CD14-positive monocyte (primary cell): ENCODE data around the gene RBMS3. TPM values are rescaled to one million over a fixed set of nuclear protein-coding genes. Genes with fewer than 3 reads are reported as not detected.
"Not testable (repeated sequence)": the region's sequence is repeated elsewhere in the genome, so short reads cannot be mapped to it uniquely, and the experiment has no call there.

ENCODE experiments used
- DNase-seq, 3 donors: peaks; one replicate each; pipeline ENCODE4 v3.0.0-alpha.2; 2011 to 2022
- H2AFZ ChIP-seq: 2 replicates; pipeline ENCODE4 v1.6.0; 2012; ENCODE audit warnings: mild to moderate bottlenecking, low read depth, low read length, inconsistent platforms; ENCODE audit not compliant: insufficient read depth, poor library complexity, severe bottlenecking
- H3K27ac ChIP-seq, 2 donors: 1 replicate in 1 of 2; 2 replicates in 1 of 2; pipeline ENCODE4 v1.5.1; 2012 to 2013; ENCODE audit warnings: low read length in 2 of 2, control low read depth in 1 of 2, inconsistent platforms in 1 of 2, low read depth in 1 of 2, mild to moderate bottlenecking in 1 of 2
- H3K27me3 ChIP-seq, 2 donors: one replicate each; pipeline versions ENCODE4 v1.6.0 to v1.6.1; 2011 to 2013; ENCODE audit warnings: low read length in 2 of 2; ENCODE audit not compliant: control insufficient read depth in 2 of 2, insufficient read depth in 2 of 2
- H3K36me3 ChIP-seq, 2 donors: replicated peaks in 1 of 2; 1 replicate in 1 of 2; 2 replicates in 1 of 2; pipeline versions ENCODE4 v1.5.1 to v1.6.1; 2012 to 2013; ENCODE audit warnings: low read length in 2 of 2, control low read depth in 1 of 2, inconsistent platforms in 1 of 2, mild to moderate bottlenecking in 1 of 2; ENCODE audit not compliant: insufficient read depth in 2 of 2, control insufficient read depth in 1 of 2
- H3K4me1 ChIP-seq, 2 donors: 1 replicate in 1 of 2; 2 replicates in 1 of 2; pipeline versions ENCODE4 v1.5.1 to v1.6.1; 2012 to 2013; ENCODE audit warnings: low read length in 2 of 2, control low read depth in 1 of 2, inconsistent platforms in 1 of 2, mild to moderate bottlenecking in 1 of 2, moderate library complexity in 1 of 2; ENCODE audit not compliant: insufficient read depth in 2 of 2, control insufficient read depth in 1 of 2
- H3K4me2 ChIP-seq: replicated peaks from 2 replicates; pipeline ENCODE3; 2012; ENCODE audit warnings: low read length, moderate library complexity, mild to moderate bottlenecking; ENCODE audit not compliant: poor library complexity, severe bottlenecking; ENCODE audit errors: extremely low read depth
- H3K4me3 ChIP-seq, 3 experiments: fragments of 200-600 bp in 1 of 3; sonication (generic) in 1 of 3; replicated peaks in 1 of 3; 1 replicate in 2 of 3; 2 replicates in 1 of 3; pipeline ENCODE4 v1.5.1; 2011 to 2013; ENCODE audit warnings: low read length in 3 of 3, mild to moderate bottlenecking in 3 of 3, control low read depth in 2 of 3, low read depth in 2 of 3, inconsistent platforms in 1 of 3, moderate library complexity in 1 of 3
- H3K79me2 ChIP-seq: 2 replicates; pipeline ENCODE4 v1.6.0; 2012; ENCODE audit warnings: mild to moderate bottlenecking, control low read depth, inconsistent platforms, low read length, moderate library complexity; ENCODE audit not compliant: insufficient read depth
- H3K9ac ChIP-seq: 2 replicates; pipeline ENCODE4 v1.6.0; 2017; ENCODE audit warnings: low read length, mild to moderate bottlenecking; ENCODE audit not compliant: insufficient read depth, poor library complexity, severe bottlenecking
- H3K9me3 ChIP-seq, 2 donors: replicated peaks in 1 of 2; 1 replicate in 1 of 2; 2 replicates in 1 of 2; pipeline versions ENCODE4 v1.5.1 to v1.6.1; 2012 to 2013; ENCODE audit warnings: low read length in 2 of 2, control low read depth in 1 of 2; ENCODE audit not compliant: control insufficient read depth in 1 of 2, insufficient read depth in 1 of 2
- H4K20me1 ChIP-seq: 2 replicates; pipeline ENCODE4 v1.6.0; 2012; ENCODE audit warnings: mild to moderate bottlenecking, low read length, control low read depth, moderate library complexity; ENCODE audit not compliant: insufficient read depth
- H3K27ac Mint-ChIP-seq, 7 donors: one replicate each; pipeline ENCODE4 v1.8.0; 2020; ENCODE audit warnings: mild to moderate bottlenecking in 7 of 7, mixed read lengths in 7 of 7, moderate library complexity in 6 of 7, inconsistent platforms in 2 of 7
- H3K27me3 Mint-ChIP-seq, 3 donors: one replicate each; pipeline ENCODE4 v1.8.0; 2021 to 2022; ENCODE audit warnings: low read depth in 3 of 3, mild to moderate bottlenecking in 3 of 3, mixed read lengths in 3 of 3, moderate library complexity in 3 of 3, inconsistent platforms in 1 of 3
- H3K36me3 Mint-ChIP-seq, 2 donors: one replicate each; pipeline ENCODE4 v1.8.0; 2020; ENCODE audit warnings: mixed read lengths in 2 of 2, inconsistent platforms in 1 of 2, mild to moderate bottlenecking in 1 of 2
- H3K4me1 Mint-ChIP-seq: one replicate; pipeline ENCODE4 v1.8.0; 2020; ENCODE audit warnings: mild to moderate bottlenecking, mixed read lengths
- H3K4me3 Mint-ChIP-seq, 2 donors: one replicate each; pipeline ENCODE4 v1.8.0; 2020; ENCODE audit warnings: mild to moderate bottlenecking in 2 of 2, mixed read lengths in 2 of 2, moderate library complexity in 1 of 2
- H3K9me3 Mint-ChIP-seq, 7 donors: one replicate each; pipeline ENCODE4 v1.8.0; 2020 to 2022; ENCODE audit warnings: mixed read lengths in 7 of 7, mild to moderate bottlenecking in 6 of 7, moderate library complexity in 6 of 7, inconsistent platforms in 2 of 7
- CTCF ChIP-seq: fragments of 200-600 bp; IDR thresholded peaks from one replicate; pipeline ENCODE4 v1.8.0; 2022; ENCODE audit warnings: antibody characterized with exemption, mild to moderate bottlenecking
- WGBS: methylation state at CpG from one replicate; pipeline ENCODE4 v1.1.5; 2013; ENCODE audit warnings: missing lambda C conversion rate; ENCODE audit not compliant: insufficient coverage; 5-methylcytosine and 5-hydroxymethylcytosine counted together
- intact Hi-C, 2 donors: fragments of 100-400 bp; cut with micrococcal nuclease; formaldehyde crosslinking; loops; one replicate each; pipeline versions ENCODE4 v1.15.0 to v1.15.1; 2023
- polyA plus RNA-seq, 3 donors: library from polyadenylated mRNA; depleted of rRNA in 1 of 3; unstranded in 2 of 3; stranded (reverse) in 1 of 3; fragments of 300-500 nt in 2 of 3; fragments of >200 nt in 1 of 3; fragmentation: Illumina TruSeq in 2 of 3; gene quantifications; 1 replicate in 2 of 3; 2 replicates in 1 of 3; pipeline ENCODE4 v1.2.3, GENCODE V29; 2012 to 2021

The RBMS3 gene
- polyA plus RNA-seq, 3 donors = not detected

- Histone ChIP-seq H2AFZ (no peak overlapping the region), H3K4me1 (no peaks in the 10 kb centered on the region), H4K20me1 (no peaks in the 10 kb centered on the region), H3K27me3 (no peaks in the 10 kb centered on the region), H3K79me2 (no peaks in the 10 kb centered on the region), H3K36me3 (no peaks in the 10 kb centered on the region), H3K9me3 (no peaks in the 10 kb centered on the region), H3K27ac (no peak overlapping the region), H3K4me2 (no peak overlapping the region), H3K4me3 (no peak overlapping the region), H3K9ac (no peak overlapping the region)
- Mint-ChIP-seq H3K36me3 (no peaks in the 10 kb centered on the region), H3K4me3 (no peak overlapping the region), H3K27ac (no peak overlapping the region), H3K4me1 (no peaks in the 10 kb centered on the region), H3K27me3 (peaks cover 0 to 2% (median 0%) of the 10 kb centered on the region in 3 donors), H3K9me3 (peaks cover 0 to 2% (median 0%) of the 10 kb centered on the region in 7 donors)
- intact Hi-C loops = no loop called here
- DNase-seq = no peak
- TF ChIP-seq CTCF = no peak
Measured at GRCh38 chr3:29804044-29804443, 523.2 kb downstream of the RBMS3 start.

GRCh38 chr3:29805757-29806156 is 524.9 kb downstream of the RBMS3 start:
- H3K27ac Mint-ChIP-seq = no peak overlapping the region
- peaks cover 0 to 1% (median 0%) of the 10 kb centered on the region in 3 donors for H3K27me3 Mint-ChIP-seq
- H3K27ac ChIP-seq = no peak overlapping the region
- no peak for DNase-seq
- no peak for TF ChIP-seq CTCF
- H3K36me3 ChIP-seq = no peaks in the 10 kb centered on the region
- intact Hi-C loops = no loop called here
- H3K4me3 ChIP-seq = no peak overlapping the region
- no peaks in the 10 kb centered on the region for H4K20me1 ChIP-seq
- no peaks in the 10 kb centered on the region for H3K36me3 Mint-ChIP-seq
- H3K9me3 ChIP-seq = no peaks in the 10 kb centered on the region
- H3K4me2 ChIP-seq = no peak overlapping the region
- no peaks in the 10 kb centered on the region for H3K27me3 ChIP-seq
- no peaks in the 10 kb centered on the region for H3K4me1 ChIP-seq
- H3K9ac ChIP-seq = no peak overlapping the region
- no peaks in the 10 kb centered on the region for H3K79me2 ChIP-seq
- no peak overlapping the region for H3K4me3 Mint-ChIP-seq
- H3K9me3 Mint-ChIP-seq = peaks cover 0 to under 1% (median 0%) of the 10 kb centered on the region in 7 donors
- H2AFZ ChIP-seq = no peak overlapping the region
- H3K4me1 Mint-ChIP-seq = no peaks in the 10 kb centered on the region
- WGBS = no CpG with 5 or more reads among the region's 1 CpG

- not testable (repeated sequence) for H3K4me3 Mint-ChIP-seq
Measured at GRCh38 chr3:29808324-29808723, 527.5 kb downstream of the RBMS3 start.

More at GRCh38 chr3:29808324-29808723, 527.5 kb downstream of the RBMS3 start:
- H3K9me3 ChIP-seq, H3K36me3 Mint-ChIP-seq, H3K36me3 ChIP-seq, H3K4me3 ChIP-seq, H3K4me1 ChIP-seq, H3K4me2 ChIP-seq, H3K79me2 ChIP-seq, H4K20me1 ChIP-seq, H3K27ac Mint-ChIP-seq, H3K4me1 Mint-ChIP-seq, H3K9me3 Mint-ChIP-seq, DNase-seq, H3K27me3 ChIP-seq, H3K27ac ChIP-seq, H3K27me3 Mint-ChIP-seq, H3K9ac ChIP-seq, H2AFZ ChIP-seq, intact Hi-C loops: not testable (repeated sequence)
- 20% methylated on average over 1 of the region's 3 CpGs for WGBS
